Stimulated activated CD4-positive, alpha-beta T cell treated with anti-CD3 and anti-CD28 coated beads, TNF-alpha, amount 100 ng/mL, for 1 hour (primary cell): ENCODE measurements around the gene NRGN.
A peak's percentile ranks its signal among the peaks of the same experiment; 100 is the strongest.

Experiments
- DNase-seq, 3 donors: peaks; one replicate each; pipeline ENCODE4 v3.0.0-alpha.2; 2020; ENCODE audit warnings: low read depth in 3 of 3, low spot score in 1 of 3

The NRGN gene

DNA sequence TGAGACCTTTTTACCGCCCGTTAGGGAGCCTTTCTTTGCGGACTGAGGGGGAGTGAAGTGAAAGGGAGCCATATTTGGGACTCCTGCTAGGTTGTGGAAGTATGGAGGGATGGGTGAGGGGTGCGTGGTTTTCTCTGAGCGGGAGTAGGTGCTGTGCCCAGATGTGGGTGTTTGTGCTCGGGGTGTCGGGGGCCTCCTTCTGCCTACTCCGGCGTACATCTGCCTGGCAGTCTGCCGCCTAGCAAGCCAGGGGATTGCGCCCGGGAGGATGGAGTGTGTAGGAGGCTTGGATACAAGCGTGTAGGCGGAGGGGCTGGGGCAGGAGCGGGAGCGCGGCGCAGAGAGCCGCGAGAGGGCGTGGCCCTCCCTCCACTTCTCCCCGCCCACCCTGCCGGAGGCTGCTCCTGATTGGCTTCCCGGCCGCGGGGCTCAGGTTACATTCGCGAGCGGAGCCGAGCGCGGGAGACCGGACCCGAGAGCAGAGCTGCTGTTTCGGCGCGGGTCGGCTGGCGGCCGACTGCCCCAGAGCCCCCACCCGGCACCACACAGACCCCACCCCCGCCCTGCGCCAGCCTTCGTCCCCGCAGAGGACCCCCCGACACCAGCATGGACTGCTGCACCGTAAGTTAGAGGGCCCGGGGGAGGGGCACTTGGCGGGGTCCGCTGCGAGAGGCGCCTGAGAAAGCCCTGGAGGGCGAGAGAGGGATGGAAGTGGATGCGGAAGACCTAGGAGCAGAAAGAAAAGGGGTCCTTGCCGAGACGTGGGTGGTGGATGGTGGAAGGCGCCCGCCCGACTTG is at the start of gene NRGN:
Gene NRGN (plus strand): TSS at position 464 of the 798 bp plus-strand sequence. CDS start 143 bp downstream, at position 607.
- peak; percentile 46 to 66 (median 63) for DNase-seq

DNA sequence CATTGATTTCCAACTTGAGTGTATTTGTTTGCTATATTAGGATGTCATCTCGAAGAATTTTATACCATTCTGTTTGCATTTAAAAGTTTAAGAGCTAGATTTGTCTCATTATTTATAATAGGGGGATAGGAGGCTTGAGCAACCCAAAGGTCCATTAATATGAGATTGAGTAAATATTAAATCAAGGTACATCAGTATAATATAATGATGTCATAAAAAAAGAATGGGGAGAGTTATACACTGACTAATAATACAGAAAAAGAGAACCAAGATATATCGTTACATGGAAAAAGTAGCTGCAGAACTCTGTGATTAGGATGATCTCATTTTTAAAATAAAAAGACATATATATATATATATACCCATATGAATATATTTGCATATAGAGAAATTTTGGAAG is 46.6 kb upstream of the NRGN start:
- no peak for DNase-seq

DNA sequence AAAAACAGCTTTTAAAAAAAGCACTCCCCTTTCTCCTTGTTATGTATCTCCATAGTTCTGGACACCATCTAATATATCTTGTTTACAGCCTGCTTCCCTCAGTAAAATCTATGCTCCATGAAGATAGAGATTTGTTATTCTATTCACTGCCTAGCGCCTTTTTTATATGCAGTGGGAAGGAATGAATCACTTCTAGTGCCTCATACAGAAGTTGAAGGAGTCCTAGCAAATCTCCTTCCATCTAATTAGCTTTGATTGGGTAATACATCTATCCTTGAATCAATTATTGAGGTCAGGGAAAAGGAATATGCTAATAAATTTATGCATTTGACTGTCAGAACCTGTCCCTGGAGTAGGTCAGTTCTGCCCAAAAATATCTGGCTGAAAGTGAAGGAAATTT is 40.2 kb upstream of the NRGN start:
- no peak for DNase-seq

DNA sequence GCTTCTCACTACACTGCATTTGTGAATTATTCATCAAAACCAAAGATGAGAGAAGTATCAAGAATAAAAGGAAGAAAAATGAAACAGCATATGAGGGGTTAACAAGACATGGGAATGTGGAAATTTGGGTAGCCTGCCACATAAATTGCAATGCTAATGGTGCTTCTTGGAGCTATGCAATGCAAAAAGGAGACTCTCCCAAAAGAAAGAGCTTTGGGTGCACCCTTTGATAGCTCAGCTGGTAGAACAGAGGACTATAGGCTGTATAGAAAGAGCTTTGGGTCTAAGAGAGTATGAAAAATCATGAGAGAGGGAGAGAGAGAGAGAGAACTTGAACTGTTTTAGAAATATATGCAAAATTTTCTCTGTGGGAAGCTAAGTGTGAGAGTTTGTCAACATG is 39.7 kb upstream of the NRGN start:
- DNase-seq, result no peak

DNA sequence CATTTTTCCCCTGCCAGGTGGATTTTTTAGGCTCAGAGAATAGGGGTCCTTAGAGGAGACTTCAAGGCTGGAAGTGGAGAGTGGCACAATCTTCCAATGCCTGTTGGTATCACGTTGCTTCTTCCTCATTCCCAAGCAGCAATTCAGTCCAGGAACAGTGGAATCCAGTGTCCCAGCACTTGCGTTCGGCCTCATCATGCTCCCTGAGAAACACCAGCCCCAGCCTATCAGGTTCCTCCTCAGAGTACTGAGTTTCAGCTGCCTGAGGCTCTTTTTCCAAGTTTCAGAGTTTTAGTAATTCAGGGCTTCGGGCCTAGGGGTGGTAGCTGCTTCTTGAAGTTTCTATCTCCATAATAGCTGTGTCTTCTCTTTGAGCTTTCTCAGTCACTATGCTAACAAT is 31.9 kb upstream of the NRGN start:
- no peak for DNase-seq

DNA sequence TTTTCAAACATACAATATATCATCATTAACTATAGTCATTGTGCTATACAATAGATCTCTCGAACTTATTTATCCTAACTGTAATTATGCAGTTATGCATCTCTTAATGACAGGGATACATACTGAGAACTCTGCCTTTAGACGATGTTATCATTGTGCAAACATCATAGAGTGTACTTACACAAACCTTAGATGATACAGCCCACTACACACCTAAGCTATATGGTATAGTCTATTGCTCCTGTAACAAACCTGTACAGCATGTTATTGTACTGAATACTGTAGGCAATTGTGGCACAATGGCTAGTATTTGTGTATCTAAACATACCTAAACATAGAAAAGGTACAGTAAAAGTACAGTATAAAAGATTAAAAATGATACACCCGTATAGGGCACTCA is 27.4 kb upstream of the NRGN start:
- DNase-seq, result no peak

DNA sequence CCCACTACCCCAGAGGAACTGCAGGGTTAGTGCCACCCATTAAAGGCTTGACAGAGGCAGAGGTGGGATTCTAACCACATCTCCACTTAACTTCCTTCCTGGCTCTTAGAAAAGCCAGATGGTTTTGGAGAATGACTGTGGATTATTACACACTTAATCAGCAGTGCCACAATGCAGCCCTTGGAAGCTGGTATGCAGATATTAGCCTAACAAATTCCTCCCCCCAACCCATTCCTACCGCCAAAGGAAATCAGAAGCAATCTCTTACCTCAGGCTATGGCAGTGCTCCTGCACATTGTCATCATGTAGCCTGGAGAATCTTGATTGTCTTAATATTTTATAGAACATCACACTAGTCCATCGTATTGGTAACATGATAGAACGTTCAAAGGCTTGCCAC is 23.2 kb upstream of the NRGN start:
- no peak for DNase-seq

DNA sequence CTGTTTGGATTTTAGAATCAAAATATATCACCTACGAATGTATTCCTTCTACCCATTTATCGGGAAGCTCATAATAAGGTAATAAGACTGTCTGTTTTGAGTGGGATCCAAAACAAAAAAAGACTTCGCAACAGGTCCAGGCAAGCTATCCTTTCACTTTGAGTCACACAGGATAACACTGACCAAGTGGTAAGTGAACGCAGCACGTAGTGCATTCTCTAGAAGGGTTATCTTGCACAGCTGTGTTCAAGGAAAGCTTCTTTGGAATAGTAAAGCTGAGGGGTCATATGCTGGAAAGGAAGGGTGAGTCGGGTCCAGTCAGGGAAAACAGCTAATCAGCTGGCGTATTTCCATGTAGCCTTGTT is 22.3 kb upstream of the NRGN start:
- DNase-seq, result no peak

DNA sequence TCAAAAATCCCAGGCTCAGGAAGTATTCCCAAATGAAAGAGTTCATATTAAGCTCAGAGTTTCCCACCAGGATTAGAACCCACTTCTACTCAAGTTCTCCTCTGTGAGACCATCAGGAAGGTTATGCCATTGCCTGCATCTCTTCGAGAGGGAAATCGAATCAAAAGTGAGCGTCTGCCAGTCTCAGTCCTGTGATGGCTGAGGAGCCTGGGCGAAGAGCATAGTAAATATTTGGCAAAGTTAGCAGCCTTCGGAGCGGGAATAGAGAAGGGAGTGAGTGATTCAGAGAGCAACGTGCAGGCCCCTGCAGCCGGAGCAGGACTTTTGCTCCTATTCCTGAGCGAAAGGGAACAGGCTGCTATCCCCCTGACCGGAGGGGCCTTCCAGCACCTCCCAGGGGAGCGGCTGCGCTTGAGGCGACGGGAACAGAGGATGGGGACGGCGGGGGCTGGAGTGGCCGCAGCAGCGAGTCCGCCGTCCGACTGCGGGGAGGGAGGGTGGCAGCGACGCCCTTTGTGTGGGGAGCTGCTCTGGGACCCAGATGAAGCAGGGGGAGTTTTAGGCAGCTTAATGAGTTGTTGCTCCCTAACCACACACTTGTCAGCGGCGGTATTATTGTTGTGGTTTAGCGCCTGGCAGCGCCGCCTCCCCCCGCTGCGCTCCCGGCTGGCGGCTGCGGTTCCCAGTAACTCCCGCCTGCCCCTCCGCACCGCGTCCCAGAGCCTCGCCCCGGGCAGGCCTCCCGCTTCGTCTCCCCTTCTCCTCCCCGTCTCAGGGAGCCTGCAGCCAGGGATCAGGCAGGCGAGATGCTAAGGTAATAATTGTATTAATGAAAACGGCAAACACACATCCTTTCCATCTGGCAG is 21.7 kb upstream of the NRGN start:
- no peak for DNase-seq

DNA sequence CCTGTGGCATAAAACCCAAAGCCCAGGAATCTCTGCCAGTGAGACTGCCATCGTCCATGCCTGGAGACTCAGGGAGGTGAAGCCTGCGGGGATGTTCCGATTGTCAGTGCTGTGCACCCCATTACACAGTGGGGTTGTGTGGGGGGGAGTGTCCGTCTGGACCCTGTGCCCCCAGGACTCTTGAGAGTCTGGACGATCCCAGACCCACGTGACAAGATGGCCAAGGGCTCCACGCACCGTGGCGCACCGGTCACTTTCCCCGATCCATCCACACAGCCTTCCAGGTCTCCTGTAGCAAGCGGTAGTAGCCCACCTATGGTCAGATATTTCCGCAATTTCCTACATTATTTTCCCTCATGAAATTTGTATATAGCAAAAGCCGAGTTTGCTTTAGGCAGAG is 20.9 kb upstream of the NRGN start:
- no peak for DNase-seq

DNA sequence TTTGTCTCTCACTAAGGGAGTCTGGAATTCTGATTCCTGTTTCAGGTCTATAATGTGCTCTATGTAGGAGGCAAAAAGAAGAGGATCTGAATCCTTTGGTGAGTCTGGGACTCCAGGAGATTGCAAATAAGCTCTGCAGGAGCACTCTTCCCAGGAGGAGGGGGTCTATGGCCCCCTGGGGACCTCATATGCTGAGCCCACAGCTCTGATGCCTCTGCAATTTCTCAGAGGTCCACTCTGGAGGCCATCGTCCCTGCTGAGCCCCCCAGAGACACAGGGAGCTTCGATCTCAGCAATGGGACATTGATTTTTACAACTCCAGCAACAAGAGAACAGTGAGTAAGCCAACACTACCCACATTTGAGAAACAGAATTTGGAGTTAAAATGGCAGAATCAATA is 20.2 kb upstream of the NRGN start:
- DNase-seq, result no peak

DNA sequence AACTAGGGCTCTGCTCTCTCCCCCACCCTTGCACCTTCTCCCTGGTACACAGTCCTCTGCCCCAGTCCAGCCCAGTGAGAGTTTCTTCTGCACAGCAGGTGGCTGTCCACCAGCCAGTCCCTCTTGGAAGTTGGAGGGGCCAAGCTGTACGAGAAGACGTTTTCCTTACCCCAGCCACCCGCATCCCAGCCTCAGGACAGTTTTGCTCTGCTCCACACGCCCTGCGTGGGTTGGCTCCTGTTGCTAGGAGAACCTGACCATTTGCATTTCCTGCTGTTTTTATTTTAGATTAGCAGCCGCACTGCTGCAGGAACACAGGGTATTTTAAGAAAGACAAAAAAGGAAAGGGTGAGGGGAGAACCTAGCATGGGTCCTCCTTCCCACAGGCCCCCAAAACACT is 17.6 kb upstream of the NRGN start:
- no peak for DNase-seq

DNA sequence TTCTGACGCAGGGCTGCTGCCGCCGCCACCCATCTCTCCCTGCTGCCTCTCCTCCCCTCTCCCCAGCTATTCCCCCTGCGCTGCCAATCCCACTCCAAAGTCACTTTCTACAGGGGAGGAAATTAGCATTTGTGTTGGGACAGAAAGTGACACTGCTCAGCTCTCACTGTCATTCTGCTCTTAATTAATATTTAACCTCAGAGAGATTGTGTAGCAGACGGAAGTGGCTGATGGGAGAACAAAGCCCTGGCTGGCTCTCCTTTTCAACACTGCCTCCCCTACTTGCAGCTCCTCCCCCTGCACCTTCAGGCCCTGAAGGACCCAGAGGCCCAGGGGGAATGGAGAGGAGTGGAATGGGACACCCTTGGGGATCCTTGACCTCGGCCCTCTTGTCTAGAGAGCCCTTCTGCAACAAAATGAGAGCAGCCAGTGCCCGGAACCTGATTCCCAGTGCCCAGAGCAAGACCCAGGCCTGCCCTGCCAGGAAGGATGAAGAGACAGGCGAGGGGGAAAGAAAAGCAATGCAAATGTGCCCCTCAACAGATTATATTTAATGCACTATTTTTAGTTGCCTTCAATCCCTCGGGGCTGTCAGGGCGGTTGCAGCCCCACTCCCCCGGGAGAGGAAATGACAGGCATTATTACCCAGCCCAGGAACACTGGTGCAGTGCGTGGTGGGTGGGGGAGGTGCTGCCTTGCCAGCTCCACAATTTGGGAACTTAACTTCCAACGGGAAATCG is 14.6 kb upstream of the NRGN start:
- DNase-seq, result no peak

DNA sequence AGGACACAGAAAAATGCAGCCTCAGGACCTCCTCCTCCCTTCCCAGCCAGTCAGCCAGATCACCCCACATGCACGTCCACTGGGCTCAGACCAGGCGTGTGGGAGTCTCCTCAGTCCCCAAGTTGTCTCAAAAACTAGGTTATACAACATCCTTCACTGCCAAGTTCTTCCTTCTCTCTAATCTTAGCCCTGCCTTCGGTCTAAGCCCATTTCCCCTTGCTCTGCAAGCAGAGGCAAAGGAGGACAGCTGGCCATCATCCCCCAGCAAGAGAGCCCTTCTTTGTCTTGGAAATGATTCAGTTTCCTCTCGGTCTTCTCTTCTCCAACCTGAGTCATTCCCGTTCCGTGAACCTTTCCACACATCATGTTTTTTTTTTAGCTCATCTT is 14.0 kb upstream of the NRGN start:
- DNase-seq, result no peak

DNA sequence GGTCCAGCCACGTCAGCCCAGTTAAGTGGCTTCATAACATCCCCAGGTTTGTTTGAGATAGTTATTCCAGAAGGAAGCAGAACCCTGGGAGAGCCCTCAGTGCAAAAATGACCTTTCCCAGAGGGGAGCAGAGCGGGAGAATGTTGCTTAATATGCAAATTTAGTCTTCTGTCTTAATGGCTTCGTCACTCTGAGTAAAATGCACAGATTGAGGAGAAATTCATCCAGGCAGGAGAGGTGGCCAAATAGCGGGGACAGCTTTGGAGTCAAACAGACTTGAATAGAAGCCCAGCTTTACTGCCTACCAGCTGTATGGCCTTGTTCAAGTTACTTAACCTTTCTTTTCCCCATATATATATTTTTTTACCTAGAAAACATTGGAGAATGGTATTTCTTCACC is 12.3 kb upstream of the NRGN start:
- DNase-seq, result no peak

DNA sequence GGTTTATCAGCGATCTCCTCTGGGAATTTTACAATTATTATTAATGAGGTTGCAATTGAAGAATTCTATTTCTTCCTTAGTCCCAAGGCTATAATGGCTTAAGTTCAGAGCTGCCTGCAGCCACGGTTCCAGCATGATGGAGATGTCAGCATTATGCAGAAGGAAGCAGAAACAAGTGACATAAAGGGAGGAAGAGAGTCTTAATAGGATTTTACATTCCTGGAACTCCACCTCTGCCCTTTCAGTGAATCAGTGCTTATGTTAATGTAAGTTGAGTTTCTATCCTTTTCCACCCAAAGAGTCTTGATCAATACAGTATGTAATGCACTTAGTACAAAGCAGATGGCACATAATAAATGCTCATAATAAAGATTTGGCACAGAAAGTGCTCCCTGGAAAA is 11.6 kb upstream of the NRGN start:
- no peak for DNase-seq

DNA sequence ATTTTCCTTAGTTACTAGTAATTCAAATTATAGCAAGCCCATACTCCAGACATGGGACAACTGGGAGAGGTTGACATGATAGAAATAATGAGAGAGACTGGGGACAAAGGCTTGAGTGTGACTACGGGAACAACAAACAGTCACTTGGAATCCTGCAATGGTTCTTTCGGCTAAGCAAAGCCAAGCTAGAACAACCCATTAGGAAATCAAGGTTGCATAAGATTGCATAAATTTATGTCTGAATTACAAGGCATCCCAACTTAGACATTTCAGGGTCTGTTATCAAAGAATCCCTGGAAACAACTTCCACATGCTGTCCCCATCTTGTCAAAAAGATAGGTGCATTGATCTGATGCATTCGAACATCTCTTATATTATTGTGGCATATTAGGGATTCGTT is 10.2 kb upstream of the NRGN start:
- no peak for DNase-seq

DNA sequence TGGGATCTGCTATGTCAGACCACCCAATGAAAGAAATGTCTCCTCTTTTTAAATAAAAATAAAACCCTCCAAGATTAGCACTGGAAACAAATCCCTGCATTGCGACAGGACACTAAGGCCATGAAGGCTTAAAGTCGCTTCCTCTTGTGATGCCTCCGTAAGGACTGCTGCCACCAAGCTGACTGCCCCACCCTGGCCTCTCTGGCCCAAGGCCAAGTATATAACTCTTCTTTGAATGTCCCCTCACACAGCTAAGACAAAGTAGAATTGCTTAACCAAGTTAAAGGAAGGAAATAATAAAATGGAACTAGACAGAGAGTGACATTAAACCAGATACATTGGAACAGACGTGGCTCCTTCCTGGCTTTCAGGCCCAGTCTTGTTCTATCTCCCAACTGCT is 7.5 kb upstream of the NRGN start:
- DNase-seq, result no peak

DNA sequence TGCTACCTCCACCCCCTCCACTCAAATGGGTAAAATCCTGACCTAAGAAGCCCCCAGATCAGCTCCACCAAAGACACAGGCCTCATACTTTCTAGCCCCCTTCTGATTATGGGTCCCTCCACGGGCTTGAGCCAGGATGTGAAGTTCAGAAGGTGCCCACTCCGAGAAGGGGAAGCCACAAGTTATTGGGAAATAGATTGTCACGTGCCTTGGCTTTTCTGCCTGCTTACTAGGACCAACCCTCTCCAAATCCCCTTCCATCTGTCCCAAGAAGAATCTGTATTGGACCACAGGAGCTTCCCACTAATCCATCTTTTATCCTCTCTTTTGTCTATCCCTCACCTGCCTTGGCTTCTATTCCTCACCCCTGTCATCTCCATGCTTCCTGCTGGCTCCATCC is 3.0 kb upstream of the NRGN start:
- DNase-seq, result no peak

DNA sequence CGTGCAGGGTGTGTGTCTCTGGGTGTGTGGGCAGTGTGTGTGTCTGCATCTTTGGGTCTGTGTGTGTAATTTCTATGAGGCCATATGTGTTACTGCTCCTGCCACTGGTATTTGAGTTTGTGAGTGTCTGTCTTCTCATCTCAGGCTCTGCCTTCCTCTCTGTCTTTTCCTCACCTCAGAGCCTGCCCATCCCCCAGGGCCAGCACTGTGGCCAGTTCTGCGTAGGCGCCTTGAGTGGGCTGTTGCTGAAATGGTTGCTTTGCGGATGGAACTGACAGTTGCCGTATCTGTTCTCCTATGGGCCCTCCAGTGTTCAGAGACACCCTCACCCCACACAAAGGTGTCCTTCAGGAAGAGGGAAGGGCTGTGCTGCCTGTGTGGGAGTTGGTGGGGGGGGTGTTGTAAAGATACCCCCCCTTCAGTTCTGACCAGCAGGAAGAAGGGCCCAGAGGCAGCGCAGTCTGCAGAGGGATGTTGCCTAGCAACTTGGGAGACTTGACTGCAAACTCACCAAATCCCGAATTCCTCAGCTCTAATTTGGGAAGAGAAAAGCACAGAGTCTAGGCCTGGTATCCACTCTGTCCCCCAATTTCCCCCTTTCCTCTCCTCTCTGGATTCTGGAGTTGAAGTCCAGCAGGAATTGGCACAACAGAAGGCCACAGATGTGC is 2.0 kb upstream of the NRGN start:
- DNase-seq, result no peak

DNA sequence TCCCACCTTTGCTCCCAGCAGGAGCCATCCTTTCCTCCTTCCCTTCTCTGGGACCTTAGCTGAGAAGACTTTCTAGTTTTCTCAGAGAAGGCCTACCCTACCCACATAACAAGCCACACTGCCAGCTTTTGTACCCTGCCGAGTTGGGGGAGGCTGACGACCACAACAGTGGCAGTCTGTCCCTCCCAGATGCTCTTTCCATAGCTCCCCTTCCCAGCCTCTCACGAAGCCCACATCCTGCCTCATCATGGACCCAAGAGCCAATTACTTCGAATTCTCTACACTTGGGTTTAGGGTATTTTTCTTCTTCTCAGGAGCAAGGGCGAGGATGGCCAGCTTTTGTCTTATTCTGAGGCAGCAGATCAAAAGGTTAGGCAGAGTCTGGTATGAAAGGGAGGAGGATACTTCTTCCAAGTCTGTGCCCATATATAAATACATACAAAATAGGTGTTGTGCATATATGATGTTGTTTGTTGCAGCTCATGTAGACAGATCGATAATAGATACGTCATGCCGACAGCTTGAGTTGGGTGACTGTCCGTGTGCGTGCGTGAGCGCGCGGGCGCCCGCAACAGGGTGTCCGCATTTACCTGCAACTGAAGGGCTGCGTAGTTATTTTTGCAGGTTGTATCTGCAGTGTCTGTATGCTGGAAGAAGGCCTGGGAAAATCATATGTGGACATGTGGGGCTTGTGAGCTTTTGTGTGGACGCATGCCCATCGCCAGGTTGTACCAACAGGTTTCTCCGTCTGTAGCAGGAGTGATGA is 846 bp upstream of the NRGN start:
- no peak for DNase-seq
